ENCODE data around the gene ZBTB44. TPM values are rescaled to one million over a fixed set of nuclear protein-coding genes. Genes with fewer than 3 reads are reported as not detected.
"Not testable (repeated sequence)": the region's sequence is repeated elsewhere in the genome, so short reads cannot be mapped to it uniquely, and the experiment has no call there.

Gene ZBTB44
- total and polyA plus RNA-seq, 7 donors: 9.2 to 162 (median 73.0) TPM

- 96% methylated on average over 5 of the region's 5 CpGs for WGBS, 2 donors
- TF ChIP-seq EP300 (IDR thresholded peaks at IDR 0.05): no peak
- TF ChIP-seq CTCF (IDR thresholded peaks at IDR 0.05): no peak
- TF ChIP-seq POLR2A (IDR thresholded peaks at IDR 0.05): no peak
- no peak for TF ChIP-seq POLR2AphosphoS5 (IDR thresholded peaks at IDR 0.05)
- no peaks in the 10 kb centered on the region for H3K27me3 ChIP-seq
- no peak overlapping the region for H3K4me3 ChIP-seq
- intact Hi-C loops (cut with DNase I): no loop called here
- peaks cover 0 to 22% (median 8%) of the 10 kb centered on the region in 4 donors for H3K4me1 ChIP-seq
- no peaks in the 10 kb centered on the region for H3K36me3 ChIP-seq
- H3K27ac ChIP-seq: no peak overlapping the region
- H3K9me3 ChIP-seq: no peaks in the 10 kb centered on the region
- DNase-seq: no peak
Observed at GRCh38 chr11:130249371-130249770, 65.3 kb downstream of the ZBTB44 start.

GRCh38 chr11:130247319-130247718 lies 67.4 kb downstream of the ZBTB44 start:
- TF ChIP-seq POLR2AphosphoS5 (IDR thresholded peaks at IDR 0.05): no peak
- TF ChIP-seq POLR2A (IDR thresholded peaks at IDR 0.05): no peak
- no peak for TF ChIP-seq EP300 (IDR thresholded peaks at IDR 0.05)
- TF ChIP-seq CTCF (IDR thresholded peaks at IDR 0.05): no peak
- Histone ChIP-seq H3K4me3 (no peak overlapping the region), H3K27me3 (no peaks in the 10 kb centered on the region), H3K9me3 (no peaks in the 10 kb centered on the region), H3K27ac (no peak overlapping the region), H3K4me1 (peaks cover 0 to 32% (median 11%) of the 10 kb centered on the region in 4 donors), H3K36me3 (no peaks in the 10 kb centered on the region)
- DNase-seq: no peak
- 78 to 83% methylated on average over 2 of the region's 2 CpGs for WGBS, 2 donors
- intact Hi-C loops (cut with DNase I): no loop called here

GRCh38 chr11:130246738-130247137 lies 68.0 kb downstream of the ZBTB44 start:
- DNase-seq: no peak
- Histone ChIP-seq H3K4me3 (no peak overlapping the region), H3K27ac (no peak overlapping the region), H3K4me1 (peaks cover 0 to 32% (median 11%) of the 10 kb centered on the region in 4 donors), H3K9me3 (no peaks in the 10 kb centered on the region), H3K27me3 (no peaks in the 10 kb centered on the region), H3K36me3 (no peaks in the 10 kb centered on the region)
- 84% methylated on average over 3 of the region's 3 CpGs for WGBS, 2 donors
- TF ChIP-seq CTCF (IDR thresholded peaks at IDR 0.05) (no peak), EP300 (IDR thresholded peaks at IDR 0.05) (no peak), POLR2A (IDR thresholded peaks at IDR 0.05) (no peak), POLR2AphosphoS5 (IDR thresholded peaks at IDR 0.05) (no peak)
- intact Hi-C loops (cut with DNase I): no loop called here

- H3K27ac ChIP-seq: no peak overlapping the region
- no peaks in the 10 kb centered on the region for H3K36me3 ChIP-seq
- intact Hi-C loops (cut with DNase I): no loop called here
- no peak overlapping the region for H3K4me3 ChIP-seq
- H3K9me3 ChIP-seq: no peaks in the 10 kb centered on the region
- no peak for DNase-seq
- H3K4me1 ChIP-seq: peaks cover 0 to 32% (median 12%) of the 10 kb centered on the region in 4 donors
- TF ChIP-seq POLR2A (IDR thresholded peaks at IDR 0.05): no peak
- TF ChIP-seq POLR2AphosphoS5 (IDR thresholded peaks at IDR 0.05): no peak
- TF ChIP-seq CTCF (IDR thresholded peaks at IDR 0.05): no peak
- TF ChIP-seq EP300 (IDR thresholded peaks at IDR 0.05): no peak
- WGBS, 2 donors: 30 to 71% methylated on average over 1 of the region's 1 CpG
- H3K27me3 ChIP-seq: no peaks in the 10 kb centered on the region
Observed at GRCh38 chr11:130246270-130246669, 68.4 kb downstream of the ZBTB44 start.

- 93 to 95% methylated on average over 6 of the region's 6 CpGs for WGBS, 2 donors
- intact Hi-C loops (cut with DNase I); H3K36me3 ChIP-seq: not testable (repeated sequence)
Observed at GRCh38 chr11:130245375-130245774, 69.3 kb downstream of the ZBTB44 start.

More at GRCh38 chr11:130245375-130245774, 69.3 kb downstream of the ZBTB44 start:
- not testable (repeated sequence) for H3K27me3 ChIP-seq, H3K4me3 ChIP-seq, H3K9me3 ChIP-seq, DNase-seq, H3K27ac ChIP-seq
- H3K4me1 ChIP-seq: peaks cover 0 to 32% (median 15%) of the 10 kb centered on the region in 4 donors

Measured in sigmoid colon (tissue), 7 donors.